ENCODE results near the gene PRDM13.

The PRDM13 gene

GRCh38 chr6:99606656-99607415 lies at the start of gene PRDM13:
Gene PRDM13 (plus strand): TSS chr6:99606833. CDS start chr6:99607035, 202 bp downstream.
- H3K4me1 ChIP-seq (ENCODE audit: low read length) = peaks cover 18% of the 10 kb centered on the region
- no peaks in the 10 kb centered on the region for H3K9me3 ChIP-seq (ENCODE audit: insufficient read depth, low read length)
- H2AFZ ChIP-seq (ENCODE audit: low read depth, low read length) = no peak within 1 kb of the TSS
- no peaks in the 10 kb centered on the region for H3K79me2 ChIP-seq (ENCODE audit: low read length)
- no peaks in the 10 kb centered on the region for H3K36me3 ChIP-seq (replicated peaks; ENCODE audit: low read depth, low read length)
- H3K27me3 ChIP-seq (ENCODE audit: low read depth, low read length) = no peaks in the 10 kb centered on the region
- no peak within 1 kb of the TSS for H3K4me3 ChIP-seq (ENCODE audit: low read length)
- no peak for TF ChIP-seq EZH2phosphoT487 (IDR thresholded peaks at IDR 0.05; ENCODE audit: low read depth)
- TF ChIP-seq CTCF (IDR thresholded peaks at IDR 0.05; ENCODE audit: low read depth, low read length) = no peak
- no peak within 1 kb of the TSS for H3K9ac ChIP-seq (ENCODE audit: low read length)
- no peak within 1 kb of the TSS for H3K27ac ChIP-seq (ENCODE audit: low read length)
- no peaks in the 10 kb centered on the region for H4K20me1 ChIP-seq (ENCODE audit: insufficient read depth, low read length)
- H3K4me2 ChIP-seq (ENCODE audit: low read length) = no peak within 1 kb of the TSS

GRCh38 chr6:99559057-99559456 lies 47.6 kb upstream of the PRDM13 start:
- Histone ChIP-seq H3K4me3 (ENCODE audit: low read length) (no peak overlapping the region), H3K27me3 (ENCODE audit: low read depth, low read length) (no peaks in the 10 kb centered on the region), H3K36me3 (replicated peaks; ENCODE audit: low read depth, low read length) (peaks cover 37% of the 10 kb centered on the region), H3K4me1 (ENCODE audit: low read length) (no peaks in the 10 kb centered on the region), H2AFZ (ENCODE audit: low read depth, low read length) (no peak overlapping the region), H3K4me2 (ENCODE audit: low read length) (no peak overlapping the region), H3K79me2 (ENCODE audit: low read length) (peaks cover 41% of the 10 kb centered on the region), H3K27ac (ENCODE audit: low read length) (no peak overlapping the region), H3K9me3 (ENCODE audit: insufficient read depth, low read length) (no peaks in the 10 kb centered on the region), H3K9ac (ENCODE audit: low read length) (no peak overlapping the region), H4K20me1 (ENCODE audit: insufficient read depth, low read length) (peaks cover 13% of the 10 kb centered on the region; the same call in 1 of the 2 replicates)
- TF ChIP-seq CTCF (IDR thresholded peaks at IDR 0.05; ENCODE audit: low read depth, low read length) (no peak), EZH2phosphoT487 (IDR thresholded peaks at IDR 0.05; ENCODE audit: low read depth) (no peak)

- no peak overlapping the region for H3K4me2 ChIP-seq (ENCODE audit: low read length)
- no peak overlapping the region for H3K4me3 ChIP-seq (ENCODE audit: low read length)
- no peak overlapping the region for H3K9ac ChIP-seq (ENCODE audit: low read length)
- H3K27me3 ChIP-seq (ENCODE audit: low read depth, low read length) = no peaks in the 10 kb centered on the region
- H3K79me2 ChIP-seq (ENCODE audit: low read length) = peaks cover 57% of the 10 kb centered on the region
- H3K27ac ChIP-seq (ENCODE audit: low read length) = no peak overlapping the region
- TF ChIP-seq CTCF (IDR thresholded peaks at IDR 0.05; ENCODE audit: low read depth, low read length) = no peak
- no peak for TF ChIP-seq EZH2phosphoT487 (IDR thresholded peaks at IDR 0.05; ENCODE audit: low read depth)
- H3K9me3 ChIP-seq (ENCODE audit: insufficient read depth, low read length) = no peaks in the 10 kb centered on the region
- no peaks in the 10 kb centered on the region for H3K4me1 ChIP-seq (ENCODE audit: low read length)
- H3K36me3 ChIP-seq (replicated peaks; ENCODE audit: low read depth, low read length) = peaks cover 34% of the 10 kb centered on the region
- no peak overlapping the region for H2AFZ ChIP-seq (ENCODE audit: low read depth, low read length)
- peaks cover 15% of the 10 kb centered on the region for H4K20me1 ChIP-seq (ENCODE audit: insufficient read depth, low read length)
These were observed 46.0 kb upstream of the PRDM13 start for GRCh38 chr6:99560668-99561067.

- peaks cover 6% of the 10 kb centered on the region; the same call in 1 of the 2 replicates for H3K4me1 ChIP-seq (ENCODE audit: low read length)
- peaks cover 33% of the 10 kb centered on the region for H4K20me1 ChIP-seq (ENCODE audit: insufficient read depth, low read length)
- H3K27ac ChIP-seq (ENCODE audit: low read length) = no peak overlapping the region
These were observed 43.4 kb upstream of the PRDM13 start for GRCh38 chr6:99563056-99563723.

More at GRCh38 chr6:99563056-99563723, 43.4 kb upstream of the PRDM13 start:
- peaks cover 82% of the 10 kb centered on the region for H3K79me2 ChIP-seq (ENCODE audit: low read length)
- no peak overlapping the region for H3K9ac ChIP-seq (ENCODE audit: low read length)
- no peak overlapping the region for H3K4me3 ChIP-seq (ENCODE audit: low read length)
- H3K4me2 ChIP-seq (ENCODE audit: low read length) = no peak overlapping the region
- H3K9me3 ChIP-seq (ENCODE audit: insufficient read depth, low read length) = no peaks in the 10 kb centered on the region
- H3K27me3 ChIP-seq (ENCODE audit: low read depth, low read length) = no peaks in the 10 kb centered on the region
- TF ChIP-seq EZH2phosphoT487 (IDR thresholded peaks at IDR 0.05; ENCODE audit: low read depth) (no peak), CTCF (IDR thresholded peaks at IDR 0.05; ENCODE audit: low read depth, low read length) (no peak)
- no peak overlapping the region for H2AFZ ChIP-seq (ENCODE audit: low read depth, low read length)
- peaks cover 20% of the 10 kb centered on the region for H3K36me3 ChIP-seq (replicated peaks; ENCODE audit: low read depth, low read length)

All from OCI-LY3 (cell line).